GM12892 (cell line): ENCODE measurements around the gene RPS24. TPM values are rescaled to one million over a fixed set of nuclear protein-coding genes. Genes with fewer than 3 reads are reported as not detected.
"Not testable (repeated sequence)": the region's sequence is repeated elsewhere in the genome, so short reads cannot be mapped to it uniquely, and the experiment has no call there.

Experiments used
- DNase-seq: peaks from one replicate; pipeline ENCODE4 v3.0.0; 2011; ENCODE audit not compliant: insufficient read length
- FAIRE-seq: peaks from 2 replicates; lab custom pipeline; 2011; peaks lifted over from hg19 to GRCh38; lab: Jason Lieb, UNC
- POLR2A ChIP-seq: IDR thresholded peaks from 2 replicates; pipeline ENCODE4 v1.6.1; 2011; ENCODE audit warnings: low read depth, low read length, control low read depth
- POLR2AphosphoS5 ChIP-seq: IDR thresholded peaks from 2 replicates; pipeline ENCODE4 v1.6.1; 2011; ENCODE audit warnings: low read depth, low read length, control low read depth
- TAF1 ChIP-seq: IDR thresholded peaks from 2 replicates; pipeline ENCODE4 v1.6.1; 2011; ENCODE audit warnings: low read depth, mild to moderate bottlenecking, control low read depth, low read length, borderline replicate concordance
- polyA plus RNA-seq: library from polyadenylated mRNA; unstranded; fragments of >200 nt; gene quantifications from one replicate; pipeline ENCODE4 v1.2.1, GENCODE V29; 2012; ENCODE audit warnings: missing spikeins, inconsistent platforms; ENCODE audit not compliant: missing spikeins

The RPS24 gene
- 4,870 TPM for polyA plus RNA-seq

GRCh38 chr10:78033637-78034470 lies at the start of gene RPS24:
RPS24 (plus strand) TSS chr10:78033863; CDS start chr10:78033902, 39 bp downstream.
- peak; percentile 78 for FAIRE-seq
- DNase-seq = peak; percentile 79
- TF ChIP-seq POLR2A (peak; percentile 99), TAF1 (peak; percentile 100), POLR2AphosphoS5 (peak; percentile 99)

- no peak for FAIRE-seq
- no peak for TF ChIP-seq POLR2AphosphoS5
- no peak for TF ChIP-seq POLR2A
- TF ChIP-seq TAF1 = no peak
- DNase-seq = no peak
These were observed 48.7 kb upstream of the RPS24 start for GRCh38 chr10:77984986-77985385.

- no peak for DNase-seq
- no peak for TF ChIP-seq TAF1
- FAIRE-seq = no peak
These were observed 45.9 kb upstream of the RPS24 start for GRCh38 chr10:77987671-77988255.

- TF ChIP-seq TAF1 (no peak), POLR2AphosphoS5 (no peak), POLR2A (no peak)
- no peak for DNase-seq
- FAIRE-seq = no peak
These were observed 44.5 kb upstream of the RPS24 start for GRCh38 chr10:77989081-77989724.

GRCh38 chr10:77993620-77994019 lies 40.0 kb upstream of the RPS24 start:
- TF ChIP-seq TAF1 = no peak
- no peak for TF ChIP-seq POLR2AphosphoS5
- TF ChIP-seq POLR2A = no peak
- FAIRE-seq (no peak), DNase-seq (no peak)

GRCh38 chr10:77998780-77999179 lies 34.9 kb upstream of the RPS24 start:
- not testable (repeated sequence) for FAIRE-seq, DNase-seq

- DNase-seq (no peak), FAIRE-seq (no peak)
- TF ChIP-seq POLR2AphosphoS5 = no peak
These were observed 33.5 kb upstream of the RPS24 start for GRCh38 chr10:78000206-78000605.

- DNase-seq (no peak), FAIRE-seq (no peak)
- TF ChIP-seq POLR2AphosphoS5 (no peak), TAF1 (no peak), POLR2A (no peak)
These were observed 32.6 kb upstream of the RPS24 start for GRCh38 chr10:78000956-78001472.

- FAIRE-seq (no peak), DNase-seq (no peak)
- TF ChIP-seq POLR2AphosphoS5 = no peak
- TF ChIP-seq TAF1 = no peak
- no peak for TF ChIP-seq POLR2A
These were observed 30.9 kb upstream of the RPS24 start for GRCh38 chr10:78002541-78003288.

GRCh38 chr10:78004215-78005026 lies 29.2 kb upstream of the RPS24 start:
- TF ChIP-seq POLR2A = no peak
- DNase-seq (no peak), FAIRE-seq (no peak)

GRCh38 chr10:78007172-78007571 lies 26.5 kb upstream of the RPS24 start:
- TF ChIP-seq POLR2A = no peak
- FAIRE-seq (no peak), DNase-seq (no peak)

GRCh38 chr10:78009662-78010061 lies 24.0 kb upstream of the RPS24 start:
- FAIRE-seq = no peak
- TF ChIP-seq TAF1 (no peak), POLR2AphosphoS5 (no peak), POLR2A (no peak)
- DNase-seq = no peak
